Mesenteric fat pad (tissue), 1 donor: ENCODE data around the gene TMBIM6. TPM values are rescaled to one million over a fixed set of nuclear protein-coding genes. Genes with fewer than 3 reads are reported as not detected.

ENCODE experiments used
- total RNA-seq: library from RNA; stranded (reverse); fragmentation: NEBNext Ultra II Directional; extraction: Animal tissue kit (Norgen Biotek cat#: 25700); gene quantifications from one replicate; pipeline ENCODE4 v1.2.1, GENCODE V29; 2021
- donor health status: DM: yes; HTN: yes; CAD: no.

Gene TMBIM6
- total RNA-seq, 1 donor from 2014 or later, result 477 TPM

Other genes starting within 250 kb of the TMBIM6 start
- 0.19 TPM for gene KCNH3, start 202.5 kb upstream of the TMBIM6 start, total RNA-seq
- 35.1 TPM for gene MCRS1, start 173.4 kb upstream of the TMBIM6 start, total RNA-seq
- gene FAM186B, start 135.9 kb upstream of the TMBIM6 start, total RNA-seq, result 0.55 TPM
- 13.7 TPM for gene PRPF40B, start 118.0 kb upstream of the TMBIM6 start, total RNA-seq
- 26.4 TPM for gene FMNL3, start 34.2 kb upstream of the TMBIM6 start, total RNA-seq
- 44.3 TPM for gene NCKAP5L, start 86.9 kb downstream of the TMBIM6 start, total RNA-seq
- 3.0 TPM for gene BCDIN3D, start 101.5 kb downstream of the TMBIM6 start, total RNA-seq
- gene FAIM2, start 162.3 kb downstream of the TMBIM6 start, total RNA-seq, result 0.35 TPM
- gene AQP2, start 209.2 kb downstream of the TMBIM6 start, total RNA-seq, result not detected
- gene AQP5, start 220.3 kb downstream of the TMBIM6 start, total RNA-seq, result not detected
- gene AQP6, start 231.4 kb downstream of the TMBIM6 start, total RNA-seq, result not detected